GM13977 (cell line): Measurements from ENCODE around the gene CHRNA3.

Experiments
- DNase-seq: peaks from one replicate; pipeline ENCODE4 v3.0.0; 2012; ENCODE audit warnings: low spot score
- in situ Hi-C: fragments of 300-500 bp; cut with MboI; formaldehyde crosslinking; loops from one replicate; pipeline ENCODE4 v1.12.0; 2022; ENCODE audit warnings: low sequenced_read_pairs, low pct_unique_long_range_greater_than_20kb, mixed read lengths, inconsistent platforms; ENCODE audit not compliant: unreplicated experiment
- TF ChIP-seq, protein P1 (sequence below): IDR thresholded peaks from 2 replicates; pipeline ENCODE4 v1.5.1; 2012; ENCODE audit warnings: mild to moderate bottlenecking, control low read depth; ENCODE audit not compliant: insufficient read depth; ENCODE audit errors: extremely low read depth, missing control alignments

CHRNA3 gene

DNA sequence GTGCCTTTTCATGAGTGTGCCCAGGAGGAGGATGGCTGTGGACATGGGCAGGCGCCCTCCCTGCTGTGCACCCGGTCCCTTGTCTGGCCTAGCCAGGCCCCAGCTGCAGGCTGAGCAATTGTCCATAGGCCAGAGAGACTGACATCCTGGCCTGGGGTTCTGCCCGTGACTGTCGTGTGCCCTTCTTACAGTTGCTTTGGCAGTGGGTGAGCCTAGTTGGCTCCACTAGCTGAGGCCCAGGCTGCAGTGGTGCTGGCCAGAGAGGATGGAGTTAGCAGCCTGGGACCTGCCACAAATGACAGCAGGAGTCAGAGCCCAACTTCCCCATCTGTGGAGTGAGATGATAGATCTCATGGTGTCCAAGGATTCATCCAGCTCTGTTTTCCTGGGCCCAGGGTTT, 29.2 kb upstream of the CHRNA3 start:
- DNase-seq: no peak
- TF ChIP-seq, protein P1, sequence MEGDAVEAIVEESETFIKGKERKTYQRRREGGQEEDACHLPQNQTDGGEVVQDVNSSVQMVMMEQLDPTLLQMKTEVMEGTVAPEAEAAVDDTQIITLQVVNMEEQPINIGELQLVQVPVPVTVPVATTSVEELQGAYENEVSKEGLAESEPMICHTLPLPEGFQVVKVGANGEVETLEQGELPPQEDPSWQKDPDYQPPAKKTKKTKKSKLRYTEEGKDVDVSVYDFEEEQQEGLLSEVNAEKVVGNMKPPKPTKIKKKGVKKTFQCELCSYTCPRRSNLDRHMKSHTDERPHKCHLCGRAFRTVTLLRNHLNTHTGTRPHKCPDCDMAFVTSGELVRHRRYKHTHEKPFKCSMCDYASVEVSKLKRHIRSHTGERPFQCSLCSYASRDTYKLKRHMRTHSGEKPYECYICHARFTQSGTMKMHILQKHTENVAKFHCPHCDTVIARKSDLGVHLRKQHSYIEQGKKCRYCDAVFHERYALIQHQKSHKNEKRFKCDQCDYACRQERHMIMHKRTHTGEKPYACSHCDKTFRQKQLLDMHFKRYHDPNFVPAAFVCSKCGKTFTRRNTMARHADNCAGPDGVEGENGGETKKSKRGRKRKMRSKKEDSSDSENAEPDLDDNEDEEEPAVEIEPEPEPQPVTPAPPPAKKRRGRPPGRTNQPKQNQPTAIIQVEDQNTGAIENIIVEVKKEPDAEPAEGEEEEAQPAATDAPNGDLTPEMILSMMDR: no peak
- in situ Hi-C loops: no loop called here

DNA sequence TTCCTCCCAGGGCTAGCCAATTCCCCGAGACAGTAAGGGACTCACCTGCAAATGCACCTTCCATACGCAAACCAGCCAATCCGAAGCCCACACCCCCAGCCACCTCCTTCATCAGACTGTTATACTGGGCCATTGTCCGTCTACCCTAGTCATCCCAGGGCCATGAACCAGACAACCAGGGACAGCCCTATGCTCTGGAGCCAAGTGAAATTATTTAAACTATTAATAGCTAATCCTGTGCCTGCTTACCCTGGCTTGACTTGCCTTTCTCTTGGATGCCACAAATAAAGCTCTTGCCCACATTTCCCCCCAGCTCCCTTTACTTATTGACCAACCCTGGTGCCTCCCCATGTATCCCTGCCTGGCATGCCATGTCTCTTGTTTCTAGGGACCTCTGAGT, 24.2 kb upstream of the CHRNA3 start:
- DNase-seq: no peak
- in situ Hi-C loops: no loop called here
- TF ChIP-seq, protein P1: no peak

DNA sequence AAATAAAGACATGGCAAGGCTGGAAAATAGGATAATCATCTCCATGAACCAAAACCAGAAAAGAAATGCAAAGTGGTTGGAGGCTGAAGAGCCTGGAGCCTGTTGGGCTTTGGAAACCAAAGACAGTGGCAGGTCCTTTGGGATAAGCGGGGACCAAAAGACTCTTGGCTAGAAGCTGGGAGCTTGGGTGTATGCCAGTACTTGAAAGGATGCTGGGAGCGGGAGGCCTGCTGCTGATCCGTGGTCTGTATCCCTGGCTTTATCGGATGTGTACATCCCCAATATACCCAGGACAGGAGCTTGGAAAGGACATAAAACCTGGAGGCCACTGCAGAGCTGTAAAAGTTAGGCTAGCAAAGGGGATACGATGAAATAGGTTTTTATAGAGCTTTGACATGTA, 21.5 kb upstream of the CHRNA3 start:
- no peak for DNase-seq
- TF ChIP-seq, protein P1: no peak
- in situ Hi-C loops: no loop called here

DNA sequence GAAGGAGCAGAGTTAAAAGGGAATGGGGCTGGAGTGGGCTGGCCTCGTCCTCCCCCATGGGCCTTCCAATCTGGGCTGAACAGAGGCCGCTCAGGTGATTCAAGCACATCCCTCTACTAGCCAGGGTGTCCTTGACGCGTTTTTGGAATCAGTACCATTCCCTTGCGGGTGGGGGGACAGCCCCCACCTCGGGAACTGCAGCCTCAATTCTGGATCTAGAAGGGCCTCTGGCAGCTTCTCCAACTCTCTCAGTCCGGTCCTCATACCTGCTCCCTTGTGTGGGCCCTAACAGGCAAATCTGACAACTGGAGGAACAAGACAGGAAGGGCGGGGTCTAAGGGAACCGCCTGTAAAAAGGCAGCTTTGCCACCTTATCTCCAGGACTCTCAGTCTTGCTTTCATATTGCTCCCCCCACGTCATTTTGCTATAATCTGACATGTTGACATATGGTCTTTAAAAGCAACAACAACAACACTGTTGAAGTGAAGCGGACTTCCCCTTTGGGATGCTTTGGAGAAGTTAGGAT, 21.0 kb upstream of the CHRNA3 start:
- TF ChIP-seq, protein P1: no peak
- no peak for DNase-seq
- in situ Hi-C loops: no loop called here

DNA sequence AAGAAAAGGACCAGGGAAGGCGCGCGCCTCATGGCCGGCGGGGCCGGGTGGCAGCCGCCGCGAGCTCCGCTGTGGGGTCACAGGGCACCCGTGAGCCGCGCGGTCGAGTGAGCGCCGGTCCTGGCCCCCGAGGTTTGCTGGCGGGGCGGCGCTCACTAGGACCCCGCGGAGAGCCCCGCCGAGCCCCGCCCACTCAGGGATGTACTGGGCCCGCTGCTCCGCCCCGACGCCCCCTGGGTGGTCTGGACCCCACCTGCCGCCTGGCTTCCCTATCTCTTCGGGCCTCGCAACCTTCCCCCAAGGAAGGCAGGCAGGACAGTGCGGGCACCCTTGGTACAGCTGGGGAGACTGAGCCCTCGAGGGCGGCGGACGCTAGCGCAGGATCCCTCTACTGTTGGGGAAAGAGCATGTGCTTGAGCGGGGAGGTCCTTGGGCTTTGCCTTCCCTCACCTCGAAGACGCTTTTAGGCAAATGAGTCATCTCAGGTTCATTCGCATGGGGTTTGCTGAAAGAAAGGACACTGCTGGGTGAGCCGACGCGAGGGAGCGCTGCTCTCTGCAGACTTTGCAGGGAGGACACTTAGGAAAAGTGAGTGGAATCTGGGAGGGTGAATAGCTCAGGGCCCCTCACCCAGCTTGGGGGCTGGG, 20.4 kb upstream of the CHRNA3 start, which contains the start of gene CHRNB4:
TSS of gene CHRNB4 (minus strand) at position 109 of the 647 bp plus-strand sequence. CDS start at position 32, 77 bp downstream.
- peak; percentile 52 for DNase-seq
- in situ Hi-C loops: no loop called here
- TF ChIP-seq, protein P1: no peak

DNA sequence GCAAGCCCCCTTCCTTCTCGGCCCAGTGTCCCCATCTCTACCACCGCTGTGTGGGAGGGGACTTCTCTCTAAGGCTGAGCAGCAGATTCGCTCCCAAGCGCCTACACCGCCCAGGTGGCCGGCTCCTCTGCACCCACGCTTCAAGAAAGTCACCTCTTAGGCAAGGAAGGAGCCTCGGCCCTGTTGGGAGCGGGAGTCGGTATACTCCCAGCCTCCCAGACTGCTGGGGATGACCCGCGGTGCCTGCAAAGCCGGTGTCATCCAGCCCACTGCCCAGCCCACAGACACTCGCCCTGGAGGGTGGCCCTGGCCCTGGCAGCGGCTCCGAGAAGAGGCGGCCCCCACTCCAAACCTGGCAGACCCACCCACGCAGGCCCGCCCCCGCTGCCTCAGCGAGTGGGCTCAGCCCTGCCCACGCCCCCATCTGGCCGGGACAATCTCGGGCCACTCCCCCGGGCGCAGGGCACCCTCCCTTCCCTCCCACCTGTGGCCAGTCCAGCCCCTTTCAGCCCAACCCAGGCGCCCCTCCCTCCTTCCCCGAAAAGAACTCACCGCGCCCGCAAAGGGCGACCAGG, 19.8 kb upstream of the CHRNA3 start:
- in situ Hi-C loops: no loop called here
- DNase-seq: peak; percentile 39
- TF ChIP-seq, protein P1: no peak
